BE2C (cell line): Measurements from ENCODE around the gene FAM219A.
"Not testable (repeated sequence)": the region's sequence is repeated elsewhere in the genome, so short reads cannot be mapped to it uniquely, and the experiment has no call there.

Experiments
- DNase-seq: peaks from one replicate; pipeline ENCODE4 v3.0.0-alpha.2; 2020
- H3K27me3 ChIP-seq: fragments of 250-450 bp; sonication (Bioruptor Pico); 2 replicates; pipeline ENCODE4 v1.5.1; 2020; ENCODE audit warnings: mild to moderate bottlenecking
- H3K36me3 ChIP-seq: fragments of 250-450 bp; sonication (Bioruptor Pico); 2 replicates; pipeline ENCODE4 v1.5.1; 2020; ENCODE audit warnings: mild to moderate bottlenecking
- H3K4me1 ChIP-seq: fragments of 250-450 bp; sonication (Bioruptor Pico); 2 replicates; pipeline ENCODE4 v1.5.1; 2020
- H3K4me3 ChIP-seq: 2 replicates; pipeline ENCODE4 v1.5.1; 2011; ENCODE audit warnings: low read depth, low read length
- H3K9me3 ChIP-seq: fragments of 250-450 bp; sonication (Bioruptor Pico); 2 replicates; pipeline ENCODE4 v1.5.1; 2020
- TF ChIP-seq, protein P1 (sequence below): IDR thresholded peaks from 2 replicates; pipeline ENCODE4 v1.5.1; 2012; ENCODE audit warnings: mild to moderate bottlenecking, low read depth, low read length

FAM219A gene

DNA sequence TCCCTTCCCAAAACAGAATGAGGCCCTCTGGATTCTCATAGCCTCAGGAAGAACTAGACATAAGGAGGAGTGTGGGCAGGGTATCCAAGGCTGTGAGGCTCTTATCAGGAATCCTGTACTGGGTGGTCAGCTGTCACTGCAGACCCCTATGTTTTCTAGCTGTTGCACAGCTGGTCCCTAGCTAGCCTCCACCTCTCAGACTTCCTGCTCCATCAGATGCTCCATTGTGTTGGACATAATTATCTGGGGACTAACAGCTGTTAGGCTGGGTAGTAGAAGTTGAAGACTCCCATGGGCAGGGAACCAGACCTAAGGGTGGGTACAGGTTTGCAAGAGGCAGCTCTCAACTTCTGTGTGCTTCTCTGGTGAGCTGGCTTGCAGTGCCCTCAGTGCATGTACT, 18.4 kb downstream of the FAM219A start:
- DNase-seq = no peak
- Histone ChIP-seq H3K9me3 (no peaks in the 10 kb centered on the region), H3K4me3 (no peak overlapping the region), H3K36me3 (peaks cover 12% of the 10 kb centered on the region), H3K27me3 (no peaks in the 10 kb centered on the region), H3K4me1 (peaks cover 21% of the 10 kb centered on the region)
- TF ChIP-seq, protein P1, sequence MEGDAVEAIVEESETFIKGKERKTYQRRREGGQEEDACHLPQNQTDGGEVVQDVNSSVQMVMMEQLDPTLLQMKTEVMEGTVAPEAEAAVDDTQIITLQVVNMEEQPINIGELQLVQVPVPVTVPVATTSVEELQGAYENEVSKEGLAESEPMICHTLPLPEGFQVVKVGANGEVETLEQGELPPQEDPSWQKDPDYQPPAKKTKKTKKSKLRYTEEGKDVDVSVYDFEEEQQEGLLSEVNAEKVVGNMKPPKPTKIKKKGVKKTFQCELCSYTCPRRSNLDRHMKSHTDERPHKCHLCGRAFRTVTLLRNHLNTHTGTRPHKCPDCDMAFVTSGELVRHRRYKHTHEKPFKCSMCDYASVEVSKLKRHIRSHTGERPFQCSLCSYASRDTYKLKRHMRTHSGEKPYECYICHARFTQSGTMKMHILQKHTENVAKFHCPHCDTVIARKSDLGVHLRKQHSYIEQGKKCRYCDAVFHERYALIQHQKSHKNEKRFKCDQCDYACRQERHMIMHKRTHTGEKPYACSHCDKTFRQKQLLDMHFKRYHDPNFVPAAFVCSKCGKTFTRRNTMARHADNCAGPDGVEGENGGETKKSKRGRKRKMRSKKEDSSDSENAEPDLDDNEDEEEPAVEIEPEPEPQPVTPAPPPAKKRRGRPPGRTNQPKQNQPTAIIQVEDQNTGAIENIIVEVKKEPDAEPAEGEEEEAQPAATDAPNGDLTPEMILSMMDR = no peak

DNA sequence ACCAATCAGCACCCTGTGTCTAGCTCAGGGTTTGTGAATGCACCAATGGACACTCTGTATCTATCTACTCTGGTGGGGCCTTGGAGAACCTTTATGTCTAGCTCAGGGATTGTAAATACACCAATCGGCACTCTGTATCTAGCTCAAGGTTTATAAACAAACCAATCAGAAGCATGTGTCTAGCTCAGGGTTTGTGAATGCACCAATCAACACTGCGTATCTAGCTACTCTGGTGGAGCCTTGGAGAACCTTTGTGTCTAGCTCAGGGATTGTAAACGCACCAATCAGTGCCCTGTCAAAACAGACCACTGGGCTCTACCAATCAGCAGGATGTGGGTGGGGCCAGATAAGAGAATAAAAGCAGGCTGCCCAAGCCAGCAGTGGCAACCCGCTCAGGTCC, 19.9 kb downstream of the FAM219A start:
- not testable (repeated sequence) for H3K27me3 ChIP-seq, H3K9me3 ChIP-seq
- peaks cover 11% of the 10 kb centered on the region for H3K4me1 ChIP-seq

DNA sequence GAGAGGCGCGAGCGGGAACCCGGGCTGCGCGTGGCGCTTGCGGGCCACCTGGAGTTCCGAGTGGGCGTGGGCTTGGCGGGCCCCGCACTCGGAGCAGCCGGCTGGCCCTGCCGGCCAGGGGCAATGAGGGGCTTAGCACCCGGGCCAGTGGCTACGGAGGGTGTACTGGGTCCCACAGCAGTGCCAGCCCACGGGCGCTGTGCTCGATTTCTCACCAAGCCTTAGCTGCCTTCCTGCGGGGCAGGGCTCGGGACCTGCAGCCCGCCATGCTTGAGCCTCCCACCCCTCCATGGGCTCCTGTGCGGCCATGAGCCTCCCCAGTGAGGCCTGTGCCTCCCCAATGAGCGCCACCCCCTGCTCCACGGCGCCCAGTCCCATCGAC, 20.5 kb downstream of the FAM219A start:
- H3K36me3 ChIP-seq = peaks cover 12% of the 10 kb centered on the region
- not testable (repeated sequence) for DNase-seq, H3K4me3 ChIP-seq, H3K9me3 ChIP-seq, H3K27me3 ChIP-seq, H3K4me1 ChIP-seq

More for the DNA sequence above, 19.9 kb downstream of the FAM219A start:
- peaks cover 12% of the 10 kb centered on the region for H3K36me3 ChIP-seq
- H3K4me3 ChIP-seq, DNase-seq: not testable (repeated sequence)

DNA sequence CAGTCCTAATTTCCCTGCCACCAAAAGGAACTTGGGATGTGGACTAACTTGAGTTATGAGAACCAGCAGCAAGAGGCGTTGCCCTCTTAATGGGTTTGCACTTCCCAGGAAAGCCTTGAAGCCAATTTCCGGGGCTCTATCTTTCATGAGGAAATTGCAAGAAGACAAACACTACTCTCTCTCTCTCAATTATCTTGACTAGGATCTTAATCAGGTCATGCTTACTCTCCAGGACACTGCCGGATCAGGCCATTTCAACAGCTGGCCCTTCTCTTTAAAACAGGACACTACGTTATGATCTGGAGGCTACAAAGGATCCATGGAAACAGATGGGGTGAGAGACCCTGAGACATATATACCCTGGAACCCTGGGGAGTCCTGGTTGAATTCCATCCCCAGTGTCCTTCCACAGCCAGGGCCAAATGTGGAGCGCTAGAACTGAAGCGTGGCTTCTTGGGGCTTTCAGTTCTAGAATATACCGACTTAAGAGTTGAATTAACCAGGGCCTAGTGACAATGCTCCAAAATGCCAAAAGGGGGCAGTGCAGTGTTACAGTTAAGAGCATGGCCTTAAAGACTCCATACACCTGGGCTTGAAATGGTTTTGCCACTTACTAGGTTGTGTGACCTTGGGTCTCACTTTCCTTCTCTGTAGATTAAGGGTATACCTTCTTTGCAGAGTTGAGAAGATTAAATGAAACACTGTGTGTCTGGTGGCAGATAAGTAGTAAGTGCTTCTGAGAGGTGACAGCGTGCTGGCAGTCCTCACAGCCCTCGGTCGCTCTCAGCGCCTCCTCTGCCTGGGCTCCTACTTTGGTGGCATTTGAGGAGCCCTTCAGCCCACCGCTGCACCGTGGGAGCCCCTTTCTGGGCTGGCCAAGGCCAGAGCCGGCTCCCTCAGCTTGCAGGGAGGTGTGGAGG, 21.1 kb downstream of the FAM219A start:
- TF ChIP-seq, protein P1 = peak; percentile 88
- H3K4me3 ChIP-seq = no peak overlapping the region
- H3K4me1 ChIP-seq = peaks cover 13% of the 10 kb centered on the region
- no peaks in the 10 kb centered on the region for H3K9me3 ChIP-seq
- H3K27me3 ChIP-seq = no peaks in the 10 kb centered on the region
- H3K36me3 ChIP-seq = peaks cover 12% of the 10 kb centered on the region
- peak; percentile 62 for DNase-seq

DNA sequence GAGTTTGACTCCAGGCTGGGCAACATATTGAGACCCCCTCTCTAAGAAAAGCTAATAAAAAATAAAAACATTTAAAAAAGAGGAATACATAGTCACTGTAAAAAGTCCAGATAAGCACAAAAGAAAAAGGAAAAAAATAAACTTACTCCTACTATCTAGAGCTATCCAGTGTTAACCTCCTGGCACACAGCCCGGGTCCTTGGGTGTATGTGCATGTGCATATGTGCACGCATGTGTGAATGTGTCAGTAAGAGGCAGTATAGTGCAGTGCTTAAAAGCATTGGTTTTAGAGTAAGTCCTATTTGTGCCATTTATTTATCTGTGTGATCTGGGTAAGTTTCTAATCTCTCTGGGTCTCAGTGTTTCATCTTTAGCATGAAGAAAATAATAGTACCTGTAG, 26.7 kb downstream of the FAM219A start:
- DNase-seq = peak; percentile 37
- TF ChIP-seq, protein P1 = no peak

DNA sequence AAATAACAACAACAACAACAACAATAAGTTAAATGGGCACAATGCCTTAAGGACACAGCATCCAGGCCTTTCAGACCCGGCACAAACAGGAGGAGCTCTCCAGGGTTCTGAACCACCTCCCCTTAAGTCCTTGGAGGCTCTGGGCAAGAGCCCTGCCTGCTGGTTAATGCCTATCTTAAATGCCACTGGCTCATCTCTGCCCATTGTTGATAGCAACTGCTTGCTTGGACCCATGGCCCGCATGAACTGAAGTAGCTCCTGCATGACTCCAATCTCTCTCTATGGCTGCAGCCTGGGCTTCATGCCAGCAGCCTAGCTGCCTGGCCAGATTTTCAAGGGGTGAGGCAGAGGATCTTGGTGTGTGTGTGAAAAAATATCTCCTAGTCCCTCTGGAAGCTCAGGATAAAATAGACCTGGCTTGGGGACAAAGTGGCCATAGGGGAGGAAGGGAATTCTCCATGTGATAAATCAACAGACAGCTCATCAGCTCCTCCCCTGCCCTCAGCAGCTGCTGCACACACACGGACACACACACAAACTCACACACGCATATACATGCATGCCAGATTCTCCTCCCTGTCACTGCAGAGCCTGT, 27.4 kb downstream of the FAM219A start:
- no peaks in the 10 kb centered on the region for H3K9me3 ChIP-seq
- TF ChIP-seq, protein P1 = no peak
- H3K36me3 ChIP-seq = no peaks in the 10 kb centered on the region
- DNase-seq = peak; percentile 90
- H3K27me3 ChIP-seq = no peaks in the 10 kb centered on the region
- H3K4me3 ChIP-seq = no peak overlapping the region
- H3K4me1 ChIP-seq = peaks cover 59% of the 10 kb centered on the region

More for the DNA sequence above, 26.7 kb downstream of the FAM219A start:
- Histone ChIP-seq H3K4me3 (no peak overlapping the region), H3K9me3 (no peaks in the 10 kb centered on the region), H3K36me3 (no peaks in the 10 kb centered on the region), H3K4me1 (peaks cover 55% of the 10 kb centered on the region), H3K27me3 (no peaks in the 10 kb centered on the region)

DNA sequence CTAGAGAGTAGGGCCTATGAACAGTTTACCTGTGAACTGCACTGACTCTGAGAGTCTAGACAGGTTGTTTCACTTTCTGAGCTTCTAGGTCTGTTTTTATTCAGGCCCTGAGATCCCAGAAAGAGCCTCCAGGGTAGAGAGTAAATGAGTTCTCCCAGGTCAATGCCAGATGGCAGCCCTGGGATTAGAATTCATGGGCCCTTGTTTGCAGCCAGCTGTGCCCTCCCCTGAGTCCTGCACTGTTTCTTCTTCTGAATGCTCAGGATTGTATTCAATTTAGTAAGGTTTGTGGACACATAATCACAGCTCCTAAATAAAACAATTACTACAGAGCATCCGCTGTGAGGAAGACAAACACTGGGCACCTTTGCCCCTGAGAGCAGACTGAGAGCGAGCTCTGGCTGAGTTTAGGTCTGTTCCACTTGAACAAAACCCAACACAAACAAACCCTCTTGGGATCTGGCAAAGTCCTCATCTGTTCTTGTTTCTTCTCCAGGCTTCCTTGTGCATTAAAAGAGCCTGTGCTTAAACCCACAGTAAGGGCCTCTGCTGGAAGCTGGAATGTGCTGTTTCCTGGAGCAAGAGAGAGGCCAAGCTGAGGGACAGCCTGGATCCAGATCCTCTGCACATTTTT, 29.9 kb downstream of the FAM219A start:
- H3K27me3 ChIP-seq = no peaks in the 10 kb centered on the region
- H3K9me3 ChIP-seq = no peaks in the 10 kb centered on the region
- H3K4me3 ChIP-seq = no peak overlapping the region; the same call in 1 of the 2 replicates
- DNase-seq = peak; percentile 70
- peaks cover 68% of the 10 kb centered on the region for H3K4me1 ChIP-seq
- TF ChIP-seq, protein P1 = no peak
- no peaks in the 10 kb centered on the region for H3K36me3 ChIP-seq
